HCT116 (cell line): ENCODE measurements around the gene TMEM151A. TPM values are rescaled to one million over a fixed set of nuclear protein-coding genes. Genes with fewer than 3 reads are reported as not detected.

Experiments
- ATAC-seq: fragments of 200-7000 bp; cut with Tn5 transposase; 2 replicates; pipeline ENCODE4 v1.9.1; 2020; ENCODE audit warnings: mild to moderate bottlenecking, moderate library complexity
- BruUV-seq: library from RNA; stranded (reverse); fragments of 400-500 nt; replicated peaks from 2 replicates; lab custom pipeline; 2021; lab: Mats Ljungman, UMichigan
- CTCF ChIA-PET: fragments of 300-600 bp; sonication (Branson Sonifier 250); formaldehyde crosslinking; loops from one replicate; lab custom pipeline; 2021; ENCODE audit warnings: antibody characterized with exemption; lab: Charles Lee
- POLR2A ChIA-PET: fragments of 300-600, 350-600 bp; sonication (Branson Sonifier 250); formaldehyde crosslinking; loops from one replicate; lab custom pipeline; 2021; ENCODE audit warnings: antibody characterized with exemption; lab: Charles Lee
- RAD21 ChIA-PET, 2 experiments: fragments of 300-600 bp; sonication (Branson Sonifier 250); formaldehyde crosslinking; loops; one replicate each; lab custom pipeline; 2023; ENCODE audit warnings: low total read pairs in 2 of 2; ENCODE audit not compliant: uncharacterized antibody in 2 of 2, unreplicated experiment in 2 of 2, low non-redundant PET in 1 of 2; lab: Charles Lee
- DNase-seq: peaks from one replicate; pipeline ENCODE4 v3.0.0-alpha.2; 2010; ENCODE audit warnings: low read depth, low spot score
- H2AFZ ChIP-seq: fragments of 200-600 bp; shearing (Covaris generic), sonication (generic); 2 replicates; pipeline ENCODE4 v1.6.1; 2017; ENCODE audit warnings: low read depth, mixed run types, mixed read lengths, antibody characterized with exemption, low read length; ENCODE audit not compliant: poor library complexity, severe bottlenecking
- H3K27ac ChIP-seq: 2 replicates; pipeline ENCODE4 v1.5.1; 2012; ENCODE audit warnings: low read depth, low read length
- H3K27me3 ChIP-seq: fragments of 200-600 bp; sonication (generic); 2 replicates; pipeline ENCODE4 v1.6.1; 2016; ENCODE audit warnings: mixed run types, low read length, mixed read lengths; ENCODE audit not compliant: insufficient read depth
- H3K36me3 ChIP-seq, 2 experiments: fragments of 200-500 bp in 1 of 2; fragments of 200-600 bp in 1 of 2; sonication (Bioruptor generic) in 1 of 2; sonication (generic) in 1 of 2; 2 replicates each; pipeline versions ENCODE4 v1.5.1 to v1.6.1; 2014 to 2016; ENCODE audit warnings: low read length in 2 of 2, inconsistent platforms in 1 of 2, mixed read lengths in 1 of 2, mixed run types in 1 of 2; ENCODE audit not compliant: insufficient read depth in 2 of 2, control insufficient read depth in 1 of 2
- H3K4me1 ChIP-seq, 2 experiments: fragments of 200-600 bp in 1 of 2; sonication (generic) in 1 of 2; 2 replicates each; pipeline versions ENCODE4 v1.5.1 to v1.6.1; 2012 to 2017; ENCODE audit warnings: low read length in 2 of 2, inconsistent platforms in 1 of 2, mild to moderate bottlenecking in 1 of 2, mixed read lengths in 1 of 2, mixed run types in 1 of 2, moderate library complexity in 1 of 2; ENCODE audit not compliant: insufficient read depth in 2 of 2, control insufficient read depth in 1 of 2
- H3K4me2 ChIP-seq: fragments of 200-600 bp; sonication (generic); 2 replicates; pipeline ENCODE4 v1.6.1; 2017; ENCODE audit warnings: mixed run types, low read length, mixed read lengths
- H3K4me3 ChIP-seq, 2 experiments: fragments of 200-600 bp in 1 of 2; sonication (generic) in 1 of 2; replicated peaks in 1 of 2; 2 replicates each; pipeline ENCODE4 v1.5.1; 2011 to 2016; ENCODE audit warnings: low read length in 2 of 2, control low read depth in 1 of 2, low read depth in 1 of 2, mild to moderate bottlenecking in 1 of 2, mixed read lengths in 1 of 2, mixed run types in 1 of 2
- H3K79me2 ChIP-seq: fragments of 200-600 bp; sonication (generic); 2 replicates; pipeline ENCODE4 v1.6.1; 2017; ENCODE audit warnings: mild to moderate bottlenecking, mixed run types, low read length, moderate library complexity, mixed read lengths; ENCODE audit not compliant: insufficient read depth
- H3K9ac ChIP-seq: fragments of 200-600 bp; sonication (generic); 2 replicates; pipeline ENCODE4 v1.6.1; 2016; ENCODE audit warnings: low read length, mixed read lengths
- H3K9me2 ChIP-seq: fragments of 200-600 bp; sonication (generic), shearing (Covaris generic); 2 replicates; pipeline ENCODE4 v1.6.1; 2017; ENCODE audit warnings: mixed run types, mild to moderate bottlenecking, moderate library complexity; ENCODE audit not compliant: insufficient read depth
- H3K9me3 ChIP-seq, 2 experiments: fragments of 200-500 bp in 1 of 2; fragments of 200-600 bp in 1 of 2; sonication (Bioruptor generic) in 1 of 2; sonication (generic) in 1 of 2; 2 replicates each; pipeline ENCODE4 v1.6.1; 2014 to 2017; ENCODE audit warnings: low read length in 2 of 2, mixed read lengths in 2 of 2, inconsistent platforms in 1 of 2, low read depth in 1 of 2, mild to moderate bottlenecking in 1 of 2, mixed run types in 1 of 2, moderate library complexity in 1 of 2; ENCODE audit not compliant: control insufficient read depth in 1 of 2, insufficient read depth in 1 of 2
- H4K20me1 ChIP-seq: fragments of 200-600 bp; sonication (generic), shearing (Covaris generic); 2 replicates; pipeline ENCODE4 v1.6.1; 2017; ENCODE audit warnings: mixed run types, mild to moderate bottlenecking, moderate library complexity; ENCODE audit not compliant: insufficient read depth
- CBX3 ChIP-seq: IDR thresholded peaks from 2 replicates; pipeline ENCODE4 v1.6.1; 2012; ENCODE audit warnings: low read depth
- EGR1 ChIP-seq: IDR thresholded peaks from 2 replicates; pipeline ENCODE4 v1.6.1; 2012; ENCODE audit warnings: low read depth
- ELF1 ChIP-seq: IDR thresholded peaks from 2 replicates; pipeline ENCODE4 v1.6.1; 2012; ENCODE audit warnings: low read depth, borderline replicate concordance
- EZH2 ChIP-seq: fragments of 200-600 bp; sonication (generic); IDR thresholded peaks from 2 replicates; pipeline ENCODE4 v1.6.1; 2017; ENCODE audit warnings: antibody characterized with exemption, mixed run types
- POLR2A ChIP-seq: IDR thresholded peaks from 2 replicates; pipeline ENCODE4 v1.7.0; 2011; ENCODE audit warnings: borderline replicate concordance; ENCODE audit not compliant: insufficient read depth, insufficient read length; ENCODE audit errors: extremely low read depth
- POLR2AphosphoS5 ChIP-seq: IDR thresholded peaks from 2 replicates; pipeline ENCODE4 v1.6.1; 2011; ENCODE audit warnings: mild to moderate bottlenecking, low read depth, low read length, moderate library complexity
- RAD21 ChIP-seq: IDR thresholded peaks from 2 replicates; pipeline ENCODE4 v1.6.1; 2012; ENCODE audit warnings: low read depth, mild to moderate bottlenecking
- SP1 ChIP-seq: IDR thresholded peaks from 2 replicates; pipeline ENCODE4 v1.6.1; 2012; ENCODE audit warnings: low read depth
- TCF7L2 ChIP-seq: IDR thresholded peaks from 2 replicates; pipeline ENCODE4 v1.7.0; 2011; ENCODE audit warnings: borderline replicate concordance, inconsistent platforms; ENCODE audit not compliant: insufficient read depth, insufficient read length; ENCODE audit errors: extremely low read depth
- ZNF274 ChIP-seq: fragments of 200-500 bp; sonication (Bioruptor generic); IDR thresholded peaks from 2 replicates; pipeline ENCODE4 v1.6.1; 2014; ENCODE audit warnings: mild to moderate bottlenecking, low read depth, low read length, inconsistent platforms
- intact Hi-C: fragments of 100-400 bp; cut with micrococcal nuclease; formaldehyde crosslinking; loops from 2 replicates; pipeline ENCODE4 v1.10.0; 2022
- total RNA-seq: library from RNA; stranded (reverse); gene quantifications from one replicate; pipeline ENCODE4 v1.2.1, GENCODE V29; 2021; ENCODE audit not compliant: unreplicated experiment
- TF ChIP-seq, protein P1 (sequence below): IDR thresholded peaks from 2 replicates; pipeline ENCODE4 v1.6.1; 2012
- TF ChIP-seq, protein P2 (sequence below): IDR thresholded peaks from 2 replicates; pipeline ENCODE4 v1.6.1; 2012

Gene TMEM151A
- total RNA-seq, 1 experiment from 2014 or later, result 5.9 TPM

DNA sequence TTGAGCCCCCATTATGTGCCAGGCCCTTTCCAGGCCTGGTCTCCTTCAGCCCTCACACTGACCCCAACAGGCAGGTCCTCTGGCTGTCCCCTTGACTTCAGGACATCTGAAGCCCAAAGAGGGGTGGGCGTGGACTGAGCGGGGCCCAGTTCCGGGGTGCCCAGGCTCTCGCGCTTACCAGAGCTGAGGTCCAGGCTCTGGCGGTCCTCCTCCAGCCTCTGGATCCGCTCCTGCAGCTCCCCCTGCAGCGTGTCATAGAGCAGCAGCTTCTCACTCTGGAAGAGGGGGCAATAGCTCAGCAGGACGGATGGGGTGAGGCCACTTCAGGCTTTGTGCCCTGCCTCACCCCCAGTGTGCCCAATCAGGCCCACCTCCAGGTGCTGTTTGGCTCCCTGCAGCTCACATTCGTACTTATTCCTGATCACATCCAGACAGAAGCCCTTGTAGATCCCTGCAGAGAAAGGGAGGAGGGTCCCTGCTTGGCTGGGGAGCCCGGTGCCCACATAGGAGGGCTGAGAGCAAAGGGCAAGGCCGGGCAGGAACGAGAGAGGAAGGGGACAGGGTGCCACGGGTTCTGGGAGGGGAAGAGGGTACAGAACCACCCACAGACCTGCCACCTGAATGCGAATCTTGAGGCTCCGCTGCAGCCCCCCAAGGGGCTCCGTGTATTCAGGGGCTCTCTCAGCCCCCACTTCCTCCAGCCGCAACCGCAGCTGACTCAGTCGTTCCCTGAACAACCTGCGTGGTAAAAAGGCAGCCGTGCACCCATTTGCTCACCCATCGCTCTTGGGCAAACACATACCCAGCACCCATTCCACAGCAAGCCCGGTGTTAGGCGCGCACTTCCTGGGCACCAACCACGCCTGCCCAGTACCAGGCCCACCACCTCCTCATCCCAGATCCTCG is 49.2 kb downstream of the TMEM151A start:
- no peak overlapping the region for H2AFZ ChIP-seq
- H3K4me3 ChIP-seq, result no peak overlapping the region
- H3K9me2 ChIP-seq, result no peaks in the 10 kb centered on the region
- no peak overlapping the region for H3K27ac ChIP-seq
- RAD21 ChIA-PET, result no interaction called here
- peaks cover 25 to 44% of the 10 kb centered on the region in 2 experiments for H3K4me1 ChIP-seq
- no peak overlapping the region for H3K4me2 ChIP-seq
- no peak overlapping the region for H3K9ac ChIP-seq
- peaks cover 8 to 12% of the 10 kb centered on the region in 2 experiments; a peak in 3 of 4 replicates for H3K36me3 ChIP-seq
- POLR2A ChIA-PET, result no interaction called here
- H3K9me3 ChIP-seq, result no peaks in the 10 kb centered on the region
- BruUV-seq, result no TSS peak
- CTCF ChIA-PET, result no interaction called here
- DNase-seq, result no peak
- peaks cover 26% of the 10 kb centered on the region for H3K79me2 ChIP-seq
- no peaks in the 10 kb centered on the region for H3K27me3 ChIP-seq
- ATAC-seq, result no peak
- no peaks in the 10 kb centered on the region for H4K20me1 ChIP-seq
- no peak for TF ChIP-seq EGR1
- TF ChIP-seq, protein P1, sequence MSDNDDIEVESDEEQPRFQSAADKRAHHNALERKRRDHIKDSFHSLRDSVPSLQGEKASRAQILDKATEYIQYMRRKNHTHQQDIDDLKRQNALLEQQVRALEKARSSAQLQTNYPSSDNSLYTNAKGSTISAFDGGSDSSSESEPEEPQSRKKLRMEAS, result no peak
- TF ChIP-seq, protein P2, sequence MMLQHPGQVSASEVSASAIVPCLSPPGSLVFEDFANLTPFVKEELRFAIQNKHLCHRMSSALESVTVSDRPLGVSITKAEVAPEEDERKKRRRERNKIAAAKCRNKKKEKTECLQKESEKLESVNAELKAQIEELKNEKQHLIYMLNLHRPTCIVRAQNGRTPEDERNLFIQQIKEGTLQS, result no peak
- TF ChIP-seq ZNF274, result no peak
- no peak for TF ChIP-seq EZH2
- intact Hi-C loops, result no loop called here

DNA sequence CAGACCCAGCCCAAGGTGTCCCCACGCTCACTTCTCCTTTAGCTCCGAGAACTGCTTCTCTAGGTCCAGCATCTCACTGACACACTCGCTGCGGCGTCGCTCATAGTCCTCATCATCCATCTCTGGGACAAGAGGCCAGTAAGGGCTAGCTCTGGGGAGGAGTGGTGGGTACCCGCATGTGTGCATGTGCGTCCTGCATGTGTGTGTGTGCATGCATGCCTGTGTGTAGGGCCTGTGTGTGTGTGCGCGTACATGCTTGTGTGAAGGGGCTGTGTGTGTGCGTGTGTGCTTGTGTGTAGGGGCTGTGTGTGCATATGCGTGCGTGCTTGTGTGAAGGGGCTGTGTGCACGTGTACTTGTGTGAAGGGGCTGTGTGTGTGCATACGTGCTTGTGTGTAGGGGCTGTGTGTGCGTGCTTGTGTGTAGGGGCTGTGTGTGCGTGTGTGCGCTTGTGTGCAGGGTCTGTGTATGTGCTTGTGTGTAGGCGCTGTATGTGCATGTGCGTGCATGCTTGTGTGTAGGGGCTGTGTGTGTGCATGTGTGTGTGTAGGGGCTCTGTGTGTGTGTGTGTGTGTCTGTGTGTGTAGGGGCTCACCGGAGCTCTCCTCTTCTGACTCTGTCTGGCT is 49.9 kb downstream of the TMEM151A start:
- Histone ChIP-seq H3K4me2 (no peak overlapping the region), H2AFZ (no peak overlapping the region), H4K20me1 (no peaks in the 10 kb centered on the region), H3K9ac (no peak overlapping the region), H3K9me3 (no peaks in the 10 kb centered on the region), H3K79me2 (peaks cover 22% of the 10 kb centered on the region), H3K4me3 (no peak overlapping the region), H3K9me2 (no peaks in the 10 kb centered on the region), H3K4me1 (peaks cover 22 to 43% of the 10 kb centered on the region in 2 experiments), H3K27ac (no peak overlapping the region), H3K27me3 (no peaks in the 10 kb centered on the region), H3K36me3 (peaks cover 8 to 12% of the 10 kb centered on the region in 2 experiments; a peak in 3 of 4 replicates)
- ChIA-PET POLR2A (no interaction called here), CTCF (no interaction called here), RAD21 (no interaction called here)
- no TSS peak for BruUV-seq
- TF ChIP-seq, protein P1, result no peak
- TF ChIP-seq RAD21 (no peak), CBX3 (no peak), SP1 (no peak), ELF1 (no peak), ZNF274 (no peak), EZH2 (no peak), POLR2A (no peak), TCF7L2 (no peak), EGR1 (no peak), POLR2AphosphoS5 (no peak)
- intact Hi-C loops, result no loop called here
- no peak for ATAC-seq
- DNase-seq, result no peak
